HG03432 (cell line): ENCODE measurements around the gene WDR4.
"Not testable (repeated sequence)": the region's sequence is repeated elsewhere in the genome, so short reads cannot be mapped to it uniquely, and the experiment has no call there.

ENCODE experiments used
- ATAC-seq: cut with Tn5 transposase; IDR thresholded peaks from one replicate; pipeline ENCODE4 v1.9.1; 2021; ENCODE audit warnings: mild to moderate bottlenecking, moderate library complexity; ENCODE audit not compliant: unreplicated experiment

The WDR4 gene

GRCh38 chr21:42820616-42821465, 58.5 kb downstream of the WDR4 start:
- no peak for ATAC-seq

GRCh38 chr21:42819861-42820615, 59.3 kb downstream of the WDR4 start:
- ATAC-seq, result no peak

GRCh38 chr21:42818328-42818749, 61.0 kb downstream of the WDR4 start:
- ATAC-seq, result no peak

- no peak for ATAC-seq
Observed at GRCh38 chr21:42815217-42815616, 64.1 kb downstream of the WDR4 start.

GRCh38 chr21:42812528-42813241, 66.7 kb downstream of the WDR4 start:
- ATAC-seq, result not testable (repeated sequence)

- ATAC-seq, result no peak
Observed at GRCh38 chr21:42811960-42812359, 67.4 kb downstream of the WDR4 start.

- no peak for ATAC-seq
Observed at GRCh38 chr21:42809577-42810475, 69.5 kb downstream of the WDR4 start.

- ATAC-seq, result no peak
Observed at GRCh38 chr21:42809171-42809570, 70.2 kb downstream of the WDR4 start.

- ATAC-seq, result no peak
Observed at GRCh38 chr21:42807938-42808613, 71.3 kb downstream of the WDR4 start.

GRCh38 chr21:42807293-42807895, 71.9 kb downstream of the WDR4 start:
- not testable (repeated sequence) for ATAC-seq

- no peak for ATAC-seq
Observed at GRCh38 chr21:42806509-42807140, 72.7 kb downstream of the WDR4 start.

- not testable (repeated sequence) for ATAC-seq
Observed at GRCh38 chr21:42801616-42802015, 77.7 kb downstream of the WDR4 start.

- ATAC-seq, result no peak
Observed at GRCh38 chr21:42799948-42800347, 79.4 kb downstream of the WDR4 start.

GRCh38 chr21:42799516-42799915, 79.8 kb downstream of the WDR4 start:
- no peak for ATAC-seq
